ENCODE data around the gene ARAP2. TPM values are rescaled to one million over a fixed set of nuclear protein-coding genes. Genes with fewer than 3 reads are reported as not detected.

The ARAP2 gene
- total and polyA plus RNA-seq, 9 of the 15 experiments (the other 6 are each of a cell fraction or from before 2014, with no cell fraction given): 0.03 to 0.35 (median 0.11) TPM; not detected in 4

DNA sequence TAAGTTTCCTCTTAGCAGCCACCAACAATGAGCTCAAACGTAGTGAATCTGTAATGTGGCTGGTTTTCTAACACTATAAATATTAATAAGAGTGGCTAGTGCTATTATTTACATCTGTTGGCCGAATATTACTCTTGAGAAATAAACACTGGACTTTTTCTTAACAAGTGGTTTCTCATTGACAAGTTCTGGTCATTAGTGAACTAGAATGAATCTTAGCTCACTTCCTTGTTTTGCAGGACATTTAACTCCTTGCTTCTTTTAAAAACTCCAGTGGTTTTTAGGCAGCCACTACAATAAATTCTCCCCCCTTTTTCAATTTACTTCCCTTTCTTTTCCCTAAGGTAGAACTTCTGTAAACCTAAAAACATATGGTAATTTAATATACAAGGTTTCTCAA, 177.2 kb downstream of the ARAP2 start (continued):
- TF ChIP-seq, protein P1, sequence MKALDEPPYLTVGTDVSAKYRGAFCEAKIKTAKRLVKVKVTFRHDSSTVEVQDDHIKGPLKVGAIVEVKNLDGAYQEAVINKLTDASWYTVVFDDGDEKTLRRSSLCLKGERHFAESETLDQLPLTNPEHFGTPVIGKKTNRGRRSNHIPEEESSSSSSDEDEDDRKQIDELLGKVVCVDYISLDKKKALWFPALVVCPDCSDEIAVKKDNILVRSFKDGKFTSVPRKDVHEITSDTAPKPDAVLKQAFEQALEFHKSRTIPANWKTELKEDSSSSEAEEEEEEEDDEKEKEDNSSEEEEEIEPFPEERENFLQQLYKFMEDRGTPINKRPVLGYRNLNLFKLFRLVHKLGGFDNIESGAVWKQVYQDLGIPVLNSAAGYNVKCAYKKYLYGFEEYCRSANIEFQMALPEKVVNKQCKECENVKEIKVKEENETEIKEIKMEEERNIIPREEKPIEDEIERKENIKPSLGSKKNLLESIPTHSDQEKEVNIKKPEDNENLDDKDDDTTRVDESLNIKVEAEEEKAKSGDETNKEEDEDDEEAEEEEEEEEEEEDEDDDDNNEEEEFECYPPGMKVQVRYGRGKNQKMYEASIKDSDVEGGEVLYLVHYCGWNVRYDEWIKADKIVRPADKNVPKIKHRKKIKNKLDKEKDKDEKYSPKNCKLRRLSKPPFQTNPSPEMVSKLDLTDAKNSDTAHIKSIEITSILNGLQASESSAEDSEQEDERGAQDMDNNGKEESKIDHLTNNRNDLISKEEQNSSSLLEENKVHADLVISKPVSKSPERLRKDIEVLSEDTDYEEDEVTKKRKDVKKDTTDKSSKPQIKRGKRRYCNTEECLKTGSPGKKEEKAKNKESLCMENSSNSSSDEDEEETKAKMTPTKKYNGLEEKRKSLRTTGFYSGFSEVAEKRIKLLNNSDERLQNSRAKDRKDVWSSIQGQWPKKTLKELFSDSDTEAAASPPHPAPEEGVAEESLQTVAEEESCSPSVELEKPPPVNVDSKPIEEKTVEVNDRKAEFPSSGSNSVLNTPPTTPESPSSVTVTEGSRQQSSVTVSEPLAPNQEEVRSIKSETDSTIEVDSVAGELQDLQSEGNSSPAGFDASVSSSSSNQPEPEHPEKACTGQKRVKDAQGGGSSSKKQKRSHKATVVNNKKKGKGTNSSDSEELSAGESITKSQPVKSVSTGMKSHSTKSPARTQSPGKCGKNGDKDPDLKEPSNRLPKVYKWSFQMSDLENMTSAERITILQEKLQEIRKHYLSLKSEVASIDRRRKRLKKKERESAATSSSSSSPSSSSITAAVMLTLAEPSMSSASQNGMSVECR (CRISPR knock-in tag; IDR thresholded peaks at IDR 0.05): no peak
- TF ChIP-seq, protein P2, sequence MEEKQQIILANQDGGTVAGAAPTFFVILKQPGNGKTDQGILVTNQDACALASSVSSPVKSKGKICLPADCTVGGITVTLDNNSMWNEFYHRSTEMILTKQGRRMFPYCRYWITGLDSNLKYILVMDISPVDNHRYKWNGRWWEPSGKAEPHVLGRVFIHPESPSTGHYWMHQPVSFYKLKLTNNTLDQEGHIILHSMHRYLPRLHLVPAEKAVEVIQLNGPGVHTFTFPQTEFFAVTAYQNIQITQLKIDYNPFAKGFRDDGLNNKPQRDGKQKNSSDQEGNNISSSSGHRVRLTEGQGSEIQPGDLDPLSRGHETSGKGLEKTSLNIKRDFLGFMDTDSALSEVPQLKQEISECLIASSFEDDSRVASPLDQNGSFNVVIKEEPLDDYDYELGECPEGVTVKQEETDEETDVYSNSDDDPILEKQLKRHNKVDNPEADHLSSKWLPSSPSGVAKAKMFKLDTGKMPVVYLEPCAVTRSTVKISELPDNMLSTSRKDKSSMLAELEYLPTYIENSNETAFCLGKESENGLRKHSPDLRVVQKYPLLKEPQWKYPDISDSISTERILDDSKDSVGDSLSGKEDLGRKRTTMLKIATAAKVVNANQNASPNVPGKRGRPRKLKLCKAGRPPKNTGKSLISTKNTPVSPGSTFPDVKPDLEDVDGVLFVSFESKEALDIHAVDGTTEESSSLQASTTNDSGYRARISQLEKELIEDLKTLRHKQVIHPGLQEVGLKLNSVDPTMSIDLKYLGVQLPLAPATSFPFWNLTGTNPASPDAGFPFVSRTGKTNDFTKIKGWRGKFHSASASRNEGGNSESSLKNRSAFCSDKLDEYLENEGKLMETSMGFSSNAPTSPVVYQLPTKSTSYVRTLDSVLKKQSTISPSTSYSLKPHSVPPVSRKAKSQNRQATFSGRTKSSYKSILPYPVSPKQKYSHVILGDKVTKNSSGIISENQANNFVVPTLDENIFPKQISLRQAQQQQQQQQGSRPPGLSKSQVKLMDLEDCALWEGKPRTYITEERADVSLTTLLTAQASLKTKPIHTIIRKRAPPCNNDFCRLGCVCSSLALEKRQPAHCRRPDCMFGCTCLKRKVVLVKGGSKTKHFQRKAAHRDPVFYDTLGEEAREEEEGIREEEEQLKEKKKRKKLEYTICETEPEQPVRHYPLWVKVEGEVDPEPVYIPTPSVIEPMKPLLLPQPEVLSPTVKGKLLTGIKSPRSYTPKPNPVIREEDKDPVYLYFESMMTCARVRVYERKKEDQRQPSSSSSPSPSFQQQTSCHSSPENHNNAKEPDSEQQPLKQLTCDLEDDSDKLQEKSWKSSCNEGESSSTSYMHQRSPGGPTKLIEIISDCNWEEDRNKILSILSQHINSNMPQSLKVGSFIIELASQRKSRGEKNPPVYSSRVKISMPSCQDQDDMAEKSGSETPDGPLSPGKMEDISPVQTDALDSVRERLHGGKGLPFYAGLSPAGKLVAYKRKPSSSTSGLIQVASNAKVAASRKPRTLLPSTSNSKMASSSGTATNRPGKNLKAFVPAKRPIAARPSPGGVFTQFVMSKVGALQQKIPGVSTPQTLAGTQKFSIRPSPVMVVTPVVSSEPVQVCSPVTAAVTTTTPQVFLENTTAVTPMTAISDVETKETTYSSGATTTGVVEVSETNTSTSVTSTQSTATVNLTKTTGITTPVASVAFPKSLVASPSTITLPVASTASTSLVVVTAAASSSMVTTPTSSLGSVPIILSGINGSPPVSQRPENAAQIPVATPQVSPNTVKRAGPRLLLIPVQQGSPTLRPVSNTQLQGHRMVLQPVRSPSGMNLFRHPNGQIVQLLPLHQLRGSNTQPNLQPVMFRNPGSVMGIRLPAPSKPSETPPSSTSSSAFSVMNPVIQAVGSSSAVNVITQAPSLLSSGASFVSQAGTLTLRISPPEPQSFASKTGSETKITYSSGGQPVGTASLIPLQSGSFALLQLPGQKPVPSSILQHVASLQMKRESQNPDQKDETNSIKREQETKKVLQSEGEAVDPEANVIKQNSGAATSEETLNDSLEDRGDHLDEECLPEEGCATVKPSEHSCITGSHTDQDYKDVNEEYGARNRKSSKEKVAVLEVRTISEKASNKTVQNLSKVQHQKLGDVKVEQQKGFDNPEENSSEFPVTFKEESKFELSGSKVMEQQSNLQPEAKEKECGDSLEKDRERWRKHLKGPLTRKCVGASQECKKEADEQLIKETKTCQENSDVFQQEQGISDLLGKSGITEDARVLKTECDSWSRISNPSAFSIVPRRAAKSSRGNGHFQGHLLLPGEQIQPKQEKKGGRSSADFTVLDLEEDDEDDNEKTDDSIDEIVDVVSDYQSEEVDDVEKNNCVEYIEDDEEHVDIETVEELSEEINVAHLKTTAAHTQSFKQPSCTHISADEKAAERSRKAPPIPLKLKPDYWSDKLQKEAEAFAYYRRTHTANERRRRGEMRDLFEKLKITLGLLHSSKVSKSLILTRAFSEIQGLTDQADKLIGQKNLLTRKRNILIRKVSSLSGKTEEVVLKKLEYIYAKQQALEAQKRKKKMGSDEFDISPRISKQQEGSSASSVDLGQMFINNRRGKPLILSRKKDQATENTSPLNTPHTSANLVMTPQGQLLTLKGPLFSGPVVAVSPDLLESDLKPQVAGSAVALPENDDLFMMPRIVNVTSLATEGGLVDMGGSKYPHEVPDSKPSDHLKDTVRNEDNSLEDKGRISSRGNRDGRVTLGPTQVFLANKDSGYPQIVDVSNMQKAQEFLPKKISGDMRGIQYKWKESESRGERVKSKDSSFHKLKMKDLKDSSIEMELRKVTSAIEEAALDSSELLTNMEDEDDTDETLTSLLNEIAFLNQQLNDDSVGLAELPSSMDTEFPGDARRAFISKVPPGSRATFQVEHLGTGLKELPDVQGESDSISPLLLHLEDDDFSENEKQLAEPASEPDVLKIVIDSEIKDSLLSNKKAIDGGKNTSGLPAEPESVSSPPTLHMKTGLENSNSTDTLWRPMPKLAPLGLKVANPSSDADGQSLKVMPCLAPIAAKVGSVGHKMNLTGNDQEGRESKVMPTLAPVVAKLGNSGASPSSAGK (IDR thresholded peaks at IDR 0.05): no peak
- TF ChIP-seq SIRT6 (IDR thresholded peaks at IDR 0.05; ENCODE audit: low read depth, low read length) (no peak), KAT8 (IDR thresholded peaks at IDR 0.05; ENCODE audit: low read depth) (no peak), SUPT5H (IDR thresholded peaks at IDR 0.05) (no peak), MCM5 (IDR thresholded peaks at IDR 0.05; ENCODE audit: low read depth) (no peak)
- TF ChIP-seq, protein P3, sequence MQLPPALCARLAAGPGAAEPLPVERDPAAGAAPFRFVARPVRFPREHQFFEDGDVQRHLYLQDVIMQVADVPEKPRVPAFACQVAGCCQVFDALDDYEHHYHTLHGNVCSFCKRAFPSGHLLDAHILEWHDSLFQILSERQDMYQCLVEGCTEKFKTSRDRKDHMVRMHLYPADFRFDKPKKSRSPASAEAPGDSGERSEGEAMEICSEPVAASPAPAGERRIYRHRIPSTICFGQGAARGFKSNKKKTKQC (CRISPR knock-in tag; IDR thresholded peaks at IDR 0.05): no peak
- TF ChIP-seq, protein P4, sequence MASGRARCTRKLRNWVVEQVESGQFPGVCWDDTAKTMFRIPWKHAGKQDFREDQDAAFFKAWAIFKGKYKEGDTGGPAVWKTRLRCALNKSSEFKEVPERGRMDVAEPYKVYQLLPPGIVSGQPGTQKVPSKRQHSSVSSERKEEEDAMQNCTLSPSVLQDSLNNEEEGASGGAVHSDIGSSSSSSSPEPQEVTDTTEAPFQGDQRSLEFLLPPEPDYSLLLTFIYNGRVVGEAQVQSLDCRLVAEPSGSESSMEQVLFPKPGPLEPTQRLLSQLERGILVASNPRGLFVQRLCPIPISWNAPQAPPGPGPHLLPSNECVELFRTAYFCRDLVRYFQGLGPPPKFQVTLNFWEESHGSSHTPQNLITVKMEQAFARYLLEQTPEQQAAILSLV (tag; IDR thresholded peaks at IDR 0.05): no peak
